GM19455 (cell line): ENCODE data around the gene CCDC148.

Source experiments
- ATAC-seq: cut with Tn5 transposase; IDR thresholded peaks from one replicate; pipeline ENCODE4 v1.9.1; 2021; ENCODE audit not compliant: unreplicated experiment

CCDC148 gene

GRCh38 chr2:158130832-158131473 is 325.6 kb downstream of the CCDC148 start:
- ATAC-seq = no peak

GRCh38 chr2:158129037-158129436 is 327.5 kb downstream of the CCDC148 start:
- ATAC-seq = no peak

DNA sequence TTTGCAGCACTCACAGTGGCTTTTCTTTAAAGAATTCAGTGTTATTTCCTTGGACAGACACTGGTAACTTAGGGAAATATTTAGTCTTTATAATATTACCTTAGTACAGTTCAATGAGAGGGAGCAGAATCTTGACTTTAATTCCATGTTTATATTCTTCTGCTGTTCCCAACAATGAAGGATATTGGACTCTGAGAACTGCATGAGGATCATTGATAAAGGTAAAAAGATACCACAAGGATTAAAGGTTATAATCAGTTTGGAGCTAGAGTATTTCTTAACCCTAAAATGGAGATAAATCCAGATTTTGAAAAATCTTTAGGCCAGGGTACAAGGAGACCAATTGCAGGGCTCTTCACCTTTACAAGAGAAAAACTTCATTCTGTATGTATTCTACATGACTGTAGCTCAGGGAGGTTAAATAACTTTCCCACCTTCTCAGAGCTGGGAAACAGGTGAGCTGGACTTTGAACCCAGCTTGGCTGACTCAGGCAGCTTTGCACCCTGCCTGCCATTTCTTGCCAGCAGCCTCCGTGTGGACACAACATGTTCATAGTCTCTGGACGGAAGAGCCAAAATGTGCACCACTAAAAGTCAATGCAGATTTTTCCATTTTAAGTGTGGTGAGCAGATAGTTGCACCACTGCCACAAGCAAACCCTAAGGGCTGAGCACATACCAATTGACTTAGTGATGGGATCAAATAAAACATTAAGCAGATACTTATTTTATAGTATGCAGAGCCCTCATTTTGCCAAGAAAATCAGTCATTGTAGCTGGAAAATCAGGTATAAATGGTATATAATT is 328.2 kb downstream of the CCDC148 start:
- no peak for ATAC-seq

GRCh38 chr2:158127380-158127804 is 329.2 kb downstream of the CCDC148 start:
- ATAC-seq = no peak

- ATAC-seq = no peak
These were observed 330.6 kb downstream of the CCDC148 start for GRCh38 chr2:158125756-158126498.

- ATAC-seq = no peak
These were observed 331.7 kb downstream of the CCDC148 start for GRCh38 chr2:158124896-158125295.
